Neuron (in vitro differentiated cells): ENCODE results near the gene TSC2.

Experiments
- H2AFZ ChIP-seq: one replicate; pipeline ENCODE4 v1.6.1; 2013; ENCODE audit warnings: low read depth, mild to moderate bottlenecking, inconsistent platforms, low read length, moderate library complexity
- H3K27me3 ChIP-seq: one replicate; pipeline ENCODE4 v1.6.1; 2013; ENCODE audit warnings: low read length; ENCODE audit not compliant: insufficient read depth
- H3K36me3 ChIP-seq: one replicate; pipeline ENCODE4 v1.6.1; 2013; ENCODE audit warnings: low read length; ENCODE audit not compliant: insufficient read depth
- H3K4me1 ChIP-seq: one replicate; pipeline ENCODE4 v1.6.1; 2013; ENCODE audit warnings: low read length; ENCODE audit not compliant: insufficient read depth
- H3K4me3 ChIP-seq: 2 replicates; pipeline ENCODE4 v1.5.1; 2013; ENCODE audit warnings: mild to moderate bottlenecking, low read length, moderate library complexity
- H3K9me3 ChIP-seq: one replicate; pipeline ENCODE4 v1.6.1; 2013; ENCODE audit warnings: low read length

Gene TSC2

DNA sequence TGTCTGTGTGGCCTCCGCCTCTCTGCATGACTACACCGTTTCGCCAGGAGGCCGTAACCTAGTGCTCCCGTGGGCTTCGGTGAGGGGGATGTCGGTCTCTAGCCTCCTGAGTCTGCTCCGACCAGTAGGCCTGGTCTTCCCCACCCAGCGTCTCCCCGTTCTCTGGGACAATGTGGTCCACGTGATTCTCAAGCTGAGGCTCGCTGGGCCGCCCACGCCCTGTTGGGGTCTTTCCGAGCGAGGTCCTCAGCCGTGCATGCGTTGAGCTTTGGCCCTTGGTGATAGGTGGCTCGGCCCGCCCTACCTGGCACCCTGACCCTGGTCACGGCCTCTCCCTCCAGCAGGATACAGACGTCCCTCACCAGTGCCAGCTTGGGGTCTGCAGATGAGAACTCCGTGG lies 30.9 kb downstream of the TSC2 start:
- Histone ChIP-seq H2AFZ (no peak overlapping the region), H3K36me3 (peaks cover 60% of the 10 kb centered on the region), H3K4me3 (no peak overlapping the region), H3K27me3 (no peaks in the 10 kb centered on the region), H3K9me3 (no peaks in the 10 kb centered on the region), H3K4me1 (no peaks in the 10 kb centered on the region)

- no peak overlapping the region for H2AFZ ChIP-seq
- no peaks in the 10 kb centered on the region for H3K9me3 ChIP-seq
- H3K4me1 ChIP-seq: no peaks in the 10 kb centered on the region
- peaks cover 54% of the 10 kb centered on the region for H3K36me3 ChIP-seq
- H3K4me3 ChIP-seq: no peak overlapping the region
- no peaks in the 10 kb centered on the region for H3K27me3 ChIP-seq
Measured at GRCh38 chr16:2079311-2079800, 31.6 kb downstream of the TSC2 start.

GRCh38 chr16:2079991-2080390 lies 32.2 kb downstream of the TSC2 start:
- Histone ChIP-seq H3K9me3 (no peaks in the 10 kb centered on the region), H3K36me3 (peaks cover 51% of the 10 kb centered on the region)

GRCh38 chr16:2081201-2082084 lies 33.7 kb downstream of the TSC2 start:
- no peaks in the 10 kb centered on the region for H3K4me1 ChIP-seq
- no peak overlapping the region for H3K4me3 ChIP-seq
- no peak overlapping the region for H2AFZ ChIP-seq
- H3K9me3 ChIP-seq: no peaks in the 10 kb centered on the region
- no peaks in the 10 kb centered on the region for H3K27me3 ChIP-seq
- H3K36me3 ChIP-seq: peaks cover 48% of the 10 kb centered on the region

More at GRCh38 chr16:2079991-2080390, 32.2 kb downstream of the TSC2 start:
- Histone ChIP-seq H3K27me3 (no peaks in the 10 kb centered on the region), H3K4me3 (no peak overlapping the region), H3K4me1 (no peaks in the 10 kb centered on the region), H2AFZ (no peak overlapping the region)

DNA sequence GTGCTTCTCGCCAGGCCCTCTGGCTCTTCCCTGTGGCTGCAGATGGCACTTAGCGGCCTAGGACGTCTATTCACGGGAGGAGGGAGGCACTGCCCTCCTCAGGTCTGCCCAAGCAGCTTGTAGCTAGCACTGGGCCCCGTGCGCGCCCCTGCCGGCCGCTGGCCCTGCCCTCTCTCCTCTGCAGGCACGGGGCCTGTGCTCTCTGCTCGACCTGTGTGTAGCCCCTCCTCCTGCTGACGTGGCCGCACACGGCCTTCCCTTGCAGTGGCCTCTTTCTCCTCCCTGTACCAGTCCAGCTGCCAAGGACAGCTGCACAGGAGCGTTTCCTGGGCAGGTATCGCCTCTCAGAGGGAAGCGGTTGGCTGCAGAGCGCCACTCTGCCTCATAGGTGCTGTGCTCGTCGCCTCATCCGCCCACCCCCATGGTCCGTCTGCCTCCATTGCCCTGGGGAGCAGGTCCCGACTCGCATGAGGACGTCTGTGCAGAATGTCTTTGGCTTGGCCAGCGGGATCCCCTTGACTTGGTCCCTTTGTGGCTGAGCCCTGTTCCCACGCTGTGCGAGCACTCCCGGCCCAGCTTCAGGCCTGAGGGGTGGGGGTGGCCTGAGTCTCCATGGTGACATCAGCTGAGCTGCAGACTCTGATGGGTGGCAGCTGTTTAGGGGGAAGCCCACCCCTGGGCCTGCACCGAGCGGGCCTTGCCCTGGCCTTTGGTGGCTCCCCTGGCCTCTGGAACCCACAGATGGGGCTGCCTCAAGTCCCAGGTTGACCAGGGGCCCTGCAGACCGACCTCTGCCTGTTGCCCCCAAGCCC lies 34.6 kb downstream of the TSC2 start:
- Histone ChIP-seq H3K9me3 (no peaks in the 10 kb centered on the region), H3K36me3 (peaks cover 50% of the 10 kb centered on the region), H3K4me1 (no peaks in the 10 kb centered on the region), H3K4me3 (no peak overlapping the region), H2AFZ (no peak overlapping the region), H3K27me3 (no peaks in the 10 kb centered on the region)

DNA sequence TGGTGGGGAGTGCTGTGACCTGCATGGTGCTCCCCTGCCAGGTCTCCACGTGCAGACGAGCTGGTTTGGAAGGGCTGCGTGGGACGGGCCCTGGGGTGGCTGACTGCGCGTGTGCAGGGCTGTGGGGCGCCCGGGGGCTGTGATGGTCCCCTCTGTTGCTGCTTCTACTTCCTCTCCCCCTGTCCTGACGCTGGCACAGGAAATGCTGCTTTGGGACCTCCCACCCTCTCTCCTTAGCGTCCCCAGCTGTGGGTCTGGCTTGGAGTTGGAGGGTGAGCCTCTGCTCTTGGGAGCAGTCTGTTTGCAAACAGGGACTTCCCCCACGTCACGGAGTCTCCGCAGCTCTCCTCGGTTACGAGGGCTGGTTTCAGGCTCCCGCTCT lies 35.2 kb downstream of the TSC2 start:
- Histone ChIP-seq H3K27me3 (no peaks in the 10 kb centered on the region), H3K4me1 (no peaks in the 10 kb centered on the region), H2AFZ (no peak overlapping the region), H3K4me3 (no peak overlapping the region), H3K9me3 (no peaks in the 10 kb centered on the region), H3K36me3 (peaks cover 55% of the 10 kb centered on the region)

DNA sequence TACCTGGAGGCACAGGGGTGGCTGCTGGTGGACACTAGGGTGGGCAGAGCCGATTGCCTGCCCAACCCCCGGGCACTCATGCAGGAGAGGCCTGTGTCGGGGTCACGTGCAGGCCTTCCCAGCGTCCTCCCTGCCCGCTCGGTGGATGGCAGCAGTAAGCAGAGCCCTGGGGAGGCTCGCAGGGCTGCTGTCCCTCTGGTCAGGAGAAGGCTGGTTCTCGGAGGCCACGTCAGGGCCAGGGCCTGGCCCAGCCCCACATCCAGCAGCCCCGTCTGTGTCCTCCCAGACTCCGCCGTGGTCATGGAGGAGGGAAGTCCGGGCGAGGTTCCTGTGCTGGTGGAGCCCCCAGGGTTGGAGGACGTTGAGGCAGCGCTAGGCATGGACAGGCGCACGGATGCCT lies 35.6 kb downstream of the TSC2 start:
- Histone ChIP-seq H3K4me3 (no peak overlapping the region), H2AFZ (no peak overlapping the region), H3K27me3 (no peaks in the 10 kb centered on the region), H3K9me3 (no peaks in the 10 kb centered on the region), H3K36me3 (peaks cover 59% of the 10 kb centered on the region), H3K4me1 (no peaks in the 10 kb centered on the region)

DNA sequence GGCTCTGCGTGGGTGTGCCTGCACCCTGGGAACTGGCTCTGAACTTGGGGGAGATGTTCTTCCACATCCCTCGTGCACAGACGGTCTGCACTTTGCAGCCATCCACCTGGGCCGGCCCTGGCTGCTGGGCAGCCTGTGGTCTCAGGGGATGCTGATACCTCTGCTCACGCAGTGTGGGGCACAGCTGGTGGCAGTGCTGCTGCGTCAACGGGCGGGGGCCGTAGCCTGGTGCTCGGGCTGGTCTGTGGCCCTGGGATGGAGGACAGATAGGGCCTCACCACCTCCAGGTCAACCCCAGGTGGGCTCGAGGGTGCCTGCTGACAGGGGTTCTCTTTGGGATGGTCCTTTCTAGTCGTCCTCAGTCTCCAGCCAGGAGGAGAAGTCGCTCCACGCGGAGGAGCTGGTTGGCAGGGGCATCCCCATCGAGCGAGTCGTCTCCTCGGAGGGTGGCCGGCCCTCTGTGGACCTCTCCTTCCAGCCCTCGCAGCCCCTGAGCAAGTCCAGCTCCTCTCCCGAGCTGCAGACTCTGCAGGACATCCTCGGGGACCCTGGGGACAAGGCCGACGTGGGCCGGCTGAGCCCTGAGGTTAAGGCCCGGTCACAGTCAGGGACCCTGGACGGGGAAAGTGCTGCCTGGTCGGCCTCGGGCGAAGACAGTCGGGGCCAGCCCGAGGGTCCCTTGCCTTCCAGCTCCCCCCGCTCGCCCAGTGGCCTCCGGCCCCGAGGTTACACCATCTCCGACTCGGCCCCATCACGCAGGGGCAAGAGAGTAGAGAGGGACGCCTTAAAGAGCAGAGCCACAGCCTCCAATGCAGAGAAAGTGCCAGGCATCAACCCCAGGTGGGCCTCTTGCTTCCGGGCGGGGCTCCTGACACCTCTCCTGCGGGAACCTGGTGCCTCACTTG lies 36.3 kb downstream of the TSC2 start:
- Histone ChIP-seq H2AFZ (no peak overlapping the region), H3K4me1 (no peaks in the 10 kb centered on the region), H3K9me3 (no peaks in the 10 kb centered on the region), H3K36me3 (peaks cover 59% of the 10 kb centered on the region), H3K27me3 (no peaks in the 10 kb centered on the region), H3K4me3 (no peak overlapping the region)

- Histone ChIP-seq H2AFZ (no peak overlapping the region), H3K36me3 (peaks cover 64% of the 10 kb centered on the region)
Measured at GRCh38 chr16:2084895-2085625, 37.3 kb downstream of the TSC2 start.

GRCh38 chr16:2085669-2086068 lies 37.9 kb downstream of the TSC2 start:
- Histone ChIP-seq H2AFZ (no peak overlapping the region), H3K27me3 (no peaks in the 10 kb centered on the region), H3K4me3 (no peak overlapping the region), H3K36me3 (peaks cover 67% of the 10 kb centered on the region), H3K4me1 (no peaks in the 10 kb centered on the region), H3K9me3 (no peaks in the 10 kb centered on the region)

More at GRCh38 chr16:2084895-2085625, 37.3 kb downstream of the TSC2 start:
- Histone ChIP-seq H3K27me3 (no peaks in the 10 kb centered on the region), H3K4me3 (no peak overlapping the region), H3K4me1 (no peaks in the 10 kb centered on the region), H3K9me3 (no peaks in the 10 kb centered on the region)

DNA sequence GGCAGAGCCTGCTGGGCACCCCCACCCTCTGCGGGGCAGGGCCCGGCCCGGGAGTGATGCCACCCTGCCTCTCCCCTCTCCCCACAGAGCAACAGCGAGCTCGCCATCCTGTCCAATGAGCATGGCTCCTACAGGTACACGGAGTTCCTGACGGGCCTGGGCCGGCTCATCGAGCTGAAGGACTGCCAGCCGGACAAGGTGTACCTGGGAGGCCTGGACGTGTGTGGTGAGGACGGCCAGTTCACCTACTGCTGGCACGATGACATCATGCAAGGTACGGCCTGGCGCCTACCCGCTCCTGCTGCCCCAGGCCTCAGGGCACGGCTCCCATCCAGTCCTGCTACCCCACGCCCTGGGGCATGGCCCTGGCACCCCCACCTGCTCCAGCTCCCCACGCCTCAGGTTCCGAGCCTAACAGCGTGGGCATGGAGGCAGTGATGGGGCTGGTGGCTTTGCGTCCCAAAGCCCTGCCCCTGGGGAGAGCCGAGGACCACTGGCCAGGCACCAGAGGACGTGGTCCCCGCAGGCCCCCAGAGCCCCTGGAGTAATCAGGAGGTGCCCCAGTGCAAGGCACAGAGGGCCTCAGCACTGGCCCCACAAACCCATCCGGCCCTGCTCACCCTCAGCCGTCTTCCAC lies 38.4 kb downstream of the TSC2 start:
- no peak overlapping the region for H2AFZ ChIP-seq
- no peaks in the 10 kb centered on the region for H3K4me1 ChIP-seq
- H3K4me3 ChIP-seq: no peak overlapping the region
- peaks cover 64% of the 10 kb centered on the region for H3K36me3 ChIP-seq
- no peaks in the 10 kb centered on the region for H3K9me3 ChIP-seq
- no peaks in the 10 kb centered on the region for H3K27me3 ChIP-seq
